WTC11 (cell line): Measurements from ENCODE around the gene SNX7. TPM values are rescaled to one million over a fixed set of nuclear protein-coding genes. Genes with fewer than 3 reads are reported as not detected.

Experiments
- ATAC-seq: fragments of 200-7000 bp; cut with Tn5 transposase; 2 replicates; pipeline ENCODE4 v1.10.0; 2021; ENCODE audit warnings: mild to moderate bottlenecking, moderate library complexity
- CTCF ChIA-PET: fragments of 300-600 bp; sonication (Branson Sonifier 250); formaldehyde crosslinking; loops from one replicate; lab custom pipeline; 2021; ENCODE audit warnings: antibody characterized with exemption; lab: Charles Lee
- POLR2A ChIA-PET: fragments of 350-600 bp; sonication (Branson Sonifier 250); formaldehyde crosslinking; loops from one replicate; lab custom pipeline; 2021; ENCODE audit warnings: antibody characterized with exemption; lab: Charles Lee
- DNase-seq: peaks from one replicate; pipeline ENCODE4 v3.0.0; 2021; ENCODE audit warnings: low spot score
- H3K27ac Mint-ChIP-seq: 2 replicates; pipeline ENCODE4 v1.8.0; 2021; ENCODE audit warnings: mixed read lengths
- H3K27me3 Mint-ChIP-seq: 2 replicates; pipeline ENCODE4 v1.8.0; 2021; ENCODE audit warnings: low read depth, mild to moderate bottlenecking, moderate library complexity, mixed read lengths
- H3K36me3 Mint-ChIP-seq: 2 replicates; pipeline ENCODE4 v1.8.0; 2021; ENCODE audit warnings: mixed read lengths
- H3K4me1 Mint-ChIP-seq: 2 replicates; pipeline ENCODE4 v1.8.0; 2022; ENCODE audit warnings: mixed read lengths
- H3K4me3 Mint-ChIP-seq: 2 replicates; pipeline ENCODE4 v1.8.0; 2021; ENCODE audit warnings: mild to moderate bottlenecking, moderate library complexity, mixed read lengths
- H3K9me3 Mint-ChIP-seq: 2 replicates; pipeline ENCODE4 v1.8.0; 2021; ENCODE audit warnings: mixed read lengths
- ELF4 ChIP-seq: sonication (generic); formaldehyde crosslinking; IDR thresholded peaks from 2 replicates; pipeline ENCODE4 v1.8.1; 2022; ENCODE audit warnings: low read depth, mild to moderate bottlenecking, moderate library complexity, missing genetic modification reagents
- EMX1 ChIP-seq: fragments of 250-450 bp; sonication (Bioruptor Pico); IDR thresholded peaks from 2 replicates; pipeline ENCODE4 v1.8.0; 2021; ENCODE audit warnings: mild to moderate bottlenecking
- ETV6 ChIP-seq: sonication (generic); formaldehyde crosslinking; IDR thresholded peaks from 2 replicates; pipeline ENCODE4 v1.8.1; 2022; ENCODE audit warnings: mild to moderate bottlenecking, missing genetic modification reagents
- FOXP1 ChIP-seq: sonication (generic); formaldehyde crosslinking; IDR thresholded peaks from 2 replicates; pipeline ENCODE4 v1.8.0; 2022; ENCODE audit warnings: missing genetic modification reagents, mild to moderate bottlenecking, moderate library complexity, borderline replicate concordance
- JUN ChIP-seq: sonication (generic); formaldehyde crosslinking; IDR thresholded peaks from 2 replicates; pipeline ENCODE4 v1.8.0; 2023; ENCODE audit warnings: mild to moderate bottlenecking, missing genetic modification reagents
- NFE2L1 ChIP-seq: sonication (generic); formaldehyde crosslinking; IDR thresholded peaks from 2 replicates; pipeline ENCODE4 v1.8.1; 2023; ENCODE audit warnings: missing genetic modification reagents
- NR1H2 ChIP-seq: sonication (generic); formaldehyde crosslinking; IDR thresholded peaks from 2 replicates; pipeline ENCODE4 v1.9.0; 2021; ENCODE audit warnings: mild to moderate bottlenecking, moderate library complexity, missing genetic modification reagents
- NR3C1 ChIP-seq: sonication (generic); formaldehyde crosslinking; conservative IDR thresholded peaks from 2 replicates; pipeline ENCODE4 v1.8.1; 2023; ENCODE audit warnings: low read depth, mild to moderate bottlenecking, missing genetic modification reagents
- RELA ChIP-seq: sonication (generic); formaldehyde crosslinking; IDR thresholded peaks from 2 replicates; pipeline ENCODE4 v1.8.1; 2022; ENCODE audit warnings: missing genetic modification reagents, mild to moderate bottlenecking, borderline replicate concordance
- SP1 ChIP-seq: sonication (generic); formaldehyde crosslinking; conservative IDR thresholded peaks from 2 replicates; pipeline ENCODE4 v1.8.1; 2022; ENCODE audit warnings: missing genetic modification reagents
- TCF7 ChIP-seq: sonication (generic); formaldehyde crosslinking; IDR thresholded peaks from 2 replicates; pipeline ENCODE4 v1.8.0; 2022; ENCODE audit warnings: mild to moderate bottlenecking, low read depth, missing genetic modification reagents, moderate library complexity
- TEAD4 ChIP-seq: sonication (generic); formaldehyde crosslinking; IDR thresholded peaks from 2 replicates; pipeline ENCODE4 v1.8.0; 2022; ENCODE audit warnings: mild to moderate bottlenecking, missing genetic modification reagents
- ZNF219 ChIP-seq: sonication (generic); formaldehyde crosslinking; IDR thresholded peaks from 2 replicates; pipeline ENCODE4 v1.8.0; 2023; ENCODE audit warnings: missing genetic modification reagents, mild to moderate bottlenecking, borderline replicate concordance
- ZNF232 ChIP-seq: sonication (generic); formaldehyde crosslinking; IDR thresholded peaks from 2 replicates; pipeline ENCODE4 v1.8.0; 2022; ENCODE audit warnings: mild to moderate bottlenecking, missing genetic modification reagents
- ZNF396 ChIP-seq: fragments of 250-450 bp; sonication (Bioruptor Pico); IDR thresholded peaks from 2 replicates; pipeline ENCODE4 v1.8.0; 2021; ENCODE audit warnings: mild to moderate bottlenecking, moderate library complexity, borderline replicate concordance
- ZNF423 ChIP-seq: fragments of 250-450 bp; sonication (Bioruptor Pico); IDR thresholded peaks from 2 replicates; pipeline ENCODE4 v2.1.2; 2022; ENCODE audit warnings: mild to moderate bottlenecking, moderate library complexity
- ZNF425 ChIP-seq: fragments of 250-450 bp; sonication (Bioruptor Pico); conservative IDR thresholded peaks from 2 replicates; pipeline ENCODE4 v1.9.0; 2021; ENCODE audit warnings: mild to moderate bottlenecking
- ZNF532 ChIP-seq: fragments of 250-450 bp; sonication (Bioruptor Pico); IDR thresholded peaks from 2 replicates; pipeline ENCODE4 v1.9.0; 2021; ENCODE audit warnings: mild to moderate bottlenecking, borderline replicate concordance
- total RNA-seq: library from RNA; stranded (reverse); gene quantifications from 3 replicates; pipeline ENCODE4 v1.2.3, GENCODE V29; 2021
- TF ChIP-seq, protein P1 (sequence below): sonication (generic); formaldehyde crosslinking; IDR thresholded peaks from 2 replicates; pipeline ENCODE4 v1.8.0; 2022; ENCODE audit warnings: mild to moderate bottlenecking, missing genetic modification reagents
- TF ChIP-seq, protein P2 (sequence below): sonication (generic); formaldehyde crosslinking; conservative IDR thresholded peaks from 2 replicates; pipeline ENCODE4 v1.8.1; 2022; ENCODE audit warnings: mild to moderate bottlenecking, missing genetic modification reagents
- TF ChIP-seq, protein P3 (sequence below): sonication (generic); formaldehyde crosslinking; IDR thresholded peaks from 2 replicates; pipeline ENCODE4 v1.8.1; 2023; ENCODE audit warnings: mild to moderate bottlenecking, missing genetic modification reagents
- TF ChIP-seq, protein P4 (sequence below): sonication (generic); formaldehyde crosslinking; IDR thresholded peaks from 2 replicates; pipeline ENCODE4 v1.8.1; 2022; ENCODE audit warnings: missing genetic modification reagents, borderline replicate concordance
- TF ChIP-seq, protein P5 (sequence below): sonication (generic); formaldehyde crosslinking; IDR thresholded peaks from 2 replicates; pipeline ENCODE4 v1.8.1; 2023; ENCODE audit warnings: mild to moderate bottlenecking, missing genetic modification reagents, moderate library complexity

Gene SNX7
- total RNA-seq, 1 experiment from 2014 or later: 15.7 TPM

- Mint-ChIP-seq H3K9me3 (peaks cover 10% of the 10 kb centered on the region), H3K36me3 (peaks cover 10% of the 10 kb centered on the region), H3K27ac (no peak overlapping the region), H3K4me3 (no peak overlapping the region), H3K27me3 (no peaks in the 10 kb centered on the region), H3K4me1 (no peaks in the 10 kb centered on the region)
- no peak for TF ChIP-seq ZNF396
- TF ChIP-seq, protein P1, sequence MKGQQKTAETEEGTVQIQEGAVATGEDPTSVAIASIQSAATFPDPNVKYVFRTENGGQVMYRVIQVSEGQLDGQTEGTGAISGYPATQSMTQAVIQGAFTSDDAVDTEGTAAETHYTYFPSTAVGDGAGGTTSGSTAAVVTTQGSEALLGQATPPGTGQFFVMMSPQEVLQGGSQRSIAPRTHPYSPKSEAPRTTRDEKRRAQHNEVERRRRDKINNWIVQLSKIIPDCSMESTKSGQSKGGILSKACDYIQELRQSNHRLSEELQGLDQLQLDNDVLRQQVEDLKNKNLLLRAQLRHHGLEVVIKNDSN (CRISPR knock-in tag): no peak
- no peak for TF ChIP-seq FOXP1 (CRISPR knock-in tag)
- TF ChIP-seq ZNF532 (CRISPR knock-in tag): no peak
- CTCF ChIA-PET: no interaction called here
- no peak for ATAC-seq
- no peak for DNase-seq
- POLR2A ChIA-PET: no interaction called here
Observed at GRCh38 chr1:98707556-98707955, 46.0 kb downstream of the SNX7 start.

- ChIA-PET CTCF (no interaction called here), POLR2A (no interaction called here)
- peaks cover 10% of the 10 kb centered on the region for H3K36me3 Mint-ChIP-seq
- ATAC-seq (no peak), DNase-seq (no peak)
- no peaks in the 10 kb centered on the region for H3K4me1 Mint-ChIP-seq
- no peak overlapping the region for H3K4me3 Mint-ChIP-seq
- no peak for TF ChIP-seq ZNF423 (CRISPR knock-in tag)
- no peak for TF ChIP-seq NR3C1
- no peak for TF ChIP-seq TEAD4 (CRISPR knock-in tag)
- TF ChIP-seq SP1 (CRISPR knock-in tag): no peak
- no peak for TF ChIP-seq NR1H2 (CRISPR knock-in tag)
- TF ChIP-seq EMX1 (CRISPR knock-in tag): no peak
- TF ChIP-seq, protein P2, sequence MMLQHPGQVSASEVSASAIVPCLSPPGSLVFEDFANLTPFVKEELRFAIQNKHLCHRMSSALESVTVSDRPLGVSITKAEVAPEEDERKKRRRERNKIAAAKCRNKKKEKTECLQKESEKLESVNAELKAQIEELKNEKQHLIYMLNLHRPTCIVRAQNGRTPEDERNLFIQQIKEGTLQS (CRISPR knock-in tag): no peak
- TF ChIP-seq TCF7 (CRISPR knock-in tag): no peak
- TF ChIP-seq, protein P3, sequence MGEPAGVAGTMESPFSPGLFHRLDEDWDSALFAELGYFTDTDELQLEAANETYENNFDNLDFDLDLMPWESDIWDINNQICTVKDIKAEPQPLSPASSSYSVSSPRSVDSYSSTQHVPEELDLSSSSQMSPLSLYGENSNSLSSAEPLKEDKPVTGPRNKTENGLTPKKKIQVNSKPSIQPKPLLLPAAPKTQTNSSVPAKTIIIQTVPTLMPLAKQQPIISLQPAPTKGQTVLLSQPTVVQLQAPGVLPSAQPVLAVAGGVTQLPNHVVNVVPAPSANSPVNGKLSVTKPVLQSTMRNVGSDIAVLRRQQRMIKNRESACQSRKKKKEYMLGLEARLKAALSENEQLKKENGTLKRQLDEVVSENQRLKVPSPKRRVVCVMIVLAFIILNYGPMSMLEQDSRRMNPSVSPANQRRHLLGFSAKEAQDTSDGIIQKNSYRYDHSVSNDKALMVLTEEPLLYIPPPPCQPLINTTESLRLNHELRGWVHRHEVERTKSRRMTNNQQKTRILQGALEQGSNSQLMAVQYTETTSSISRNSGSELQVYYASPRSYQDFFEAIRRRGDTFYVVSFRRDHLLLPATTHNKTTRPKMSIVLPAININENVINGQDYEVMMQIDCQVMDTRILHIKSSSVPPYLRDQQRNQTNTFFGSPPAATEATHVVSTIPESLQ: no peak
- TF ChIP-seq, protein P4, sequence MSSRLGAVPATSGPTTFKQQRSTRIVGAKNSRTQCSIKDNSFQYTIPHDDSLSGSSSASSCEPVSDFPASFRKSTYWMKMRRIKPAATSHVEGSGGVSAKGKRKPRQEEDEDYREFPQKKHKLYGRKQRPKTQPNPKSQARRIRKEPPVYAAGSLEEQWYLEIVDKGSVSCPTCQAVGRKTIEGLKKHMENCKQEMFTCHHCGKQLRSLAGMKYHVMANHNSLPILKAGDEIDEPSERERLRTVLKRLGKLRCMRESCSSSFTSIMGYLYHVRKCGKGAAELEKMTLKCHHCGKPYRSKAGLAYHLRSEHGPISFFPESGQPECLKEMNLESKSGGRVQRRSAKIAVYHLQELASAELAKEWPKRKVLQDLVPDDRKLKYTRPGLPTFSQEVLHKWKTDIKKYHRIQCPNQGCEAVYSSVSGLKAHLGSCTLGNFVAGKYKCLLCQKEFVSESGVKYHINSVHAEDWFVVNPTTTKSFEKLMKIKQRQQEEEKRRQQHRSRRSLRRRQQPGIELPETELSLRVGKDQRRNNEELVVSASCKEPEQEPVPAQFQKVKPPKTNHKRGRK (CRISPR knock-in tag): no peak
- no peak overlapping the region for H3K27ac Mint-ChIP-seq
- H3K9me3 Mint-ChIP-seq: peaks cover 10% of the 10 kb centered on the region
- H3K27me3 Mint-ChIP-seq: no peaks in the 10 kb centered on the region
Observed at GRCh38 chr1:98709906-98710305, 48.4 kb downstream of the SNX7 start.

- POLR2A ChIA-PET: no interaction called here
- H3K27me3 Mint-ChIP-seq: no peaks in the 10 kb centered on the region
- peaks cover 12% of the 10 kb centered on the region for H3K4me1 Mint-ChIP-seq
- no peak overlapping the region for H3K27ac Mint-ChIP-seq
- H3K36me3 Mint-ChIP-seq: peaks cover 13% of the 10 kb centered on the region
- no peak for ATAC-seq
- peaks cover 12% of the 10 kb centered on the region for H3K9me3 Mint-ChIP-seq
- DNase-seq: no peak
- no peak overlapping the region for H3K4me3 Mint-ChIP-seq
- CTCF ChIA-PET: no interaction called here
- TF ChIP-seq ELF4 (CRISPR knock-in tag) (no peak), NFE2L1 (CRISPR knock-in tag) (no peak), JUN (CRISPR knock-in tag) (no peak), ZNF425 (CRISPR knock-in tag) (no peak), RELA (CRISPR knock-in tag) (no peak), ETV6 (CRISPR knock-in tag) (no peak), ZNF219 (CRISPR knock-in tag) (no peak), ZNF232 (no peak)
- TF ChIP-seq, protein P5, sequence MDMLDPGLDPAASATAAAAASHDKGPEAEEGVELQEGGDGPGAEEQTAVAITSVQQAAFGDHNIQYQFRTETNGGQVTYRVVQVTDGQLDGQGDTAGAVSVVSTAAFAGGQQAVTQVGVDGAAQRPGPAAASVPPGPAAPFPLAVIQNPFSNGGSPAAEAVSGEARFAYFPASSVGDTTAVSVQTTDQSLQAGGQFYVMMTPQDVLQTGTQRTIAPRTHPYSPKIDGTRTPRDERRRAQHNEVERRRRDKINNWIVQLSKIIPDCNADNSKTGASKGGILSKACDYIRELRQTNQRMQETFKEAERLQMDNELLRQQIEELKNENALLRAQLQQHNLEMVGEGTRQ (CRISPR knock-in tag): no peak
Observed at GRCh38 chr1:98723574-98723973, 62.1 kb downstream of the SNX7 start.
